ENCODE measurements around the gene IPO7.
"Not testable (repeated sequence)": the region's sequence is repeated elsewhere in the genome, so short reads cannot be mapped to it uniquely, and the experiment has no call there.

Gene IPO7

GRCh38 chr11:9399466-9399865 is 15.0 kb downstream of the IPO7 start:
- DNase-seq, result no peak

GRCh38 chr11:9401884-9402283 is 17.4 kb downstream of the IPO7 start:
- DNase-seq, result not testable (repeated sequence)

GRCh38 chr11:9428706-9429105 is 44.3 kb downstream of the IPO7 start:
- no peak for DNase-seq

GRCh38 chr11:9438611-9439010 is 54.2 kb downstream of the IPO7 start:
- DNase-seq, result no peak

- DNase-seq, result no peak
Observed at GRCh38 chr11:9446230-9446629, 61.8 kb downstream of the IPO7 start.

- DNase-seq, result no peak
Observed at GRCh38 chr11:9448576-9449352, 64.3 kb downstream of the IPO7 start.

GRCh38 chr11:9452023-9452422 is 67.6 kb downstream of the IPO7 start:
- DNase-seq, result not testable (repeated sequence)

GRCh38 chr11:9455722-9456121 is 71.3 kb downstream of the IPO7 start:
- no peak for DNase-seq

GRCh38 chr11:9459667-9460321 is 75.3 kb downstream of the IPO7 start:
- peak; percentile 44 for DNase-seq

GRCh38 chr11:9460322-9461062 is 76.0 kb downstream of the IPO7 start, which contains the start of gene ZNF143:
Gene ZNF143 (plus strand): TSS chr11:9461012. CDS start chr11:9471309, 10,297 bp downstream.
- DNase-seq, result peak; percentile 100

- peak; percentile 92 for DNase-seq
Observed at GRCh38 chr11:9461063-9461759, 76.8 kb downstream of the IPO7 start.

- no peak for DNase-seq
Observed at GRCh38 chr11:9461760-9462134, 77.3 kb downstream of the IPO7 start.

- DNase-seq, result no peak
Observed at GRCh38 chr11:9462172-9462799, 77.8 kb downstream of the IPO7 start.

- no peak for DNase-seq
Observed at GRCh38 chr11:9462806-9463537, 78.5 kb downstream of the IPO7 start.

- DNase-seq, result no peak
Observed at GRCh38 chr11:9470765-9471164, 86.3 kb downstream of the IPO7 start.

GRCh38 chr11:9473408-9473807 is 89.0 kb downstream of the IPO7 start:
- DNase-seq, result no peak

GRCh38 chr11:9479899-9480298 is 95.4 kb downstream of the IPO7 start:
- no peak for DNase-seq

- no peak for DNase-seq
Observed at GRCh38 chr11:9489080-9489765, 104.8 kb downstream of the IPO7 start.

GRCh38 chr11:9490376-9490775 is 105.9 kb downstream of the IPO7 start:
- no peak for DNase-seq

GRCh38 chr11:9493492-9493891 is 109.0 kb downstream of the IPO7 start:
- no peak for DNase-seq

GRCh38 chr11:9494316-9494715 is 109.9 kb downstream of the IPO7 start:
- no peak for DNase-seq
